Astrocyte (in vitro differentiated cells and primary cell): ENCODE measurements around the gene OTOG. TPM values are rescaled to one million over a fixed set of nuclear protein-coding genes. Genes with fewer than 3 reads are reported as not detected.

Source experiments
- DNase-seq: peaks from one replicate; pipeline ENCODE4 v3.0.0-alpha.2; 2010; ENCODE audit warnings: low read depth
- FAIRE-seq: peaks from 2 replicates; lab custom pipeline; 2011; peaks lifted over from hg19 to GRCh38; lab: Jason Lieb, UNC
- H2AFZ ChIP-seq: 2 replicates; pipeline ENCODE4 v1.6.0; 2012; ENCODE audit warnings: low read depth, low read length, inconsistent platforms
- H3K27ac ChIP-seq: 2 replicates; pipeline ENCODE4 v1.5.1; 2011; ENCODE audit warnings: low read depth, low read length, inconsistent platforms
- H3K27me3 ChIP-seq: 2 replicates; pipeline ENCODE4 v1.6.0; 2011; ENCODE audit warnings: low read length, inconsistent platforms; ENCODE audit not compliant: insufficient read depth
- H3K36me3 ChIP-seq: 2 replicates; pipeline ENCODE4 v1.5.1; 2011; ENCODE audit warnings: low read length, inconsistent platforms; ENCODE audit not compliant: insufficient read depth
- H3K4me1 ChIP-seq: 2 replicates; pipeline ENCODE4 v1.5.1; 2011; ENCODE audit warnings: low read length, inconsistent platforms; ENCODE audit not compliant: insufficient read depth
- H3K4me2 ChIP-seq: 2 replicates; pipeline ENCODE4 v1.6.0; 2012; ENCODE audit warnings: low read length, inconsistent platforms
- H3K4me3 ChIP-seq: 2 replicates; pipeline ENCODE4 v1.5.1; 2011; ENCODE audit warnings: low read depth, mild to moderate bottlenecking, low read length, inconsistent platforms; ENCODE audit not compliant: insufficient read depth
- H3K79me2 ChIP-seq: 2 replicates; pipeline ENCODE4 v1.6.0; 2012; ENCODE audit warnings: mild to moderate bottlenecking, low read length, inconsistent platforms; ENCODE audit not compliant: insufficient read depth
- H3K9ac ChIP-seq: 2 replicates; pipeline ENCODE4 v1.6.0; 2012; ENCODE audit warnings: mild to moderate bottlenecking, low read length, inconsistent platforms
- H3K9me3 ChIP-seq: 2 replicates; pipeline ENCODE4 v1.5.1; 2012; ENCODE audit warnings: low read depth, mild to moderate bottlenecking, low read length, inconsistent platforms; ENCODE audit not compliant: insufficient read depth
- H4K20me1 ChIP-seq: 2 replicates; pipeline ENCODE4 v1.6.0; 2012; ENCODE audit warnings: low read length, inconsistent platforms; ENCODE audit not compliant: insufficient read depth
- H3K27ac Mint-ChIP-seq: one replicate; pipeline ENCODE4 v1.8.0; 2021; ENCODE audit warnings: mild to moderate bottlenecking, mixed read lengths; ENCODE audit not compliant: unreplicated experiment
- H3K27me3 Mint-ChIP-seq: one replicate; pipeline ENCODE4 v1.8.0; 2021; ENCODE audit warnings: low read depth, mixed read lengths; ENCODE audit not compliant: unreplicated experiment
- H3K36me3 Mint-ChIP-seq: one replicate; pipeline ENCODE4 v1.8.0; 2021; ENCODE audit warnings: low read depth, mixed read lengths; ENCODE audit not compliant: unreplicated experiment
- H3K4me1 Mint-ChIP-seq: one replicate; pipeline ENCODE4 v1.8.0; 2021; ENCODE audit warnings: low read depth, mixed read lengths; ENCODE audit not compliant: unreplicated experiment
- H3K4me3 Mint-ChIP-seq: one replicate; pipeline ENCODE4 v1.8.0; 2021; ENCODE audit warnings: mild to moderate bottlenecking, moderate library complexity, mixed read lengths; ENCODE audit not compliant: unreplicated experiment
- H3K9me3 Mint-ChIP-seq: one replicate; pipeline ENCODE4 v1.8.0; 2021; ENCODE audit warnings: mild to moderate bottlenecking, mixed read lengths; ENCODE audit not compliant: unreplicated experiment
- CTCF ChIP-seq: IDR thresholded peaks from 2 replicates; pipeline ENCODE4 v1.5.1; 2011; ENCODE audit warnings: low read depth, mild to moderate bottlenecking, inconsistent platforms, low read length, moderate library complexity; ENCODE audit not compliant: insufficient read depth
- EZH2 ChIP-seq: IDR thresholded peaks from 2 replicates; pipeline ENCODE4 v1.6.1; 2012; ENCODE audit warnings: mild to moderate bottlenecking, low read length, inconsistent platforms; ENCODE audit not compliant: insufficient read depth
- total RNA-seq: library from RNA; stranded (reverse); gene quantifications from 2 replicates; pipeline ENCODE4 v1.2.1, GENCODE V29; 2021

OTOG gene
- total RNA-seq, 1 donor from 2014 or later = not detected

GRCh38 chr11:17637901-17638300 is 90.8 kb downstream of the OTOG start:
- no peak overlapping the region for H3K9ac ChIP-seq
- no peak for FAIRE-seq
- H3K27me3 ChIP-seq = no peaks in the 10 kb centered on the region
- no peaks in the 10 kb centered on the region for H3K79me2 ChIP-seq
- DNase-seq = no peak
- no peaks in the 10 kb centered on the region for H3K4me1 ChIP-seq
- Mint-ChIP-seq H3K36me3 (peaks cover 2% of the 10 kb centered on the region), H3K27me3 (peaks cover 14% of the 10 kb centered on the region), H3K9me3 (no peaks in the 10 kb centered on the region), H3K4me3 (no peak overlapping the region), H3K27ac (no peak overlapping the region), H3K4me1 (no peaks in the 10 kb centered on the region)
- TF ChIP-seq EZH2 = no peak
- TF ChIP-seq CTCF = no peak
- no peaks in the 10 kb centered on the region for H3K36me3 ChIP-seq
- H3K9me3 ChIP-seq = no peaks in the 10 kb centered on the region
- H3K4me3 ChIP-seq = no peak overlapping the region
- no peaks in the 10 kb centered on the region for H4K20me1 ChIP-seq
- no peak overlapping the region for H2AFZ ChIP-seq
- H3K4me2 ChIP-seq = no peak overlapping the region
- no peak overlapping the region for H3K27ac ChIP-seq

DNA sequence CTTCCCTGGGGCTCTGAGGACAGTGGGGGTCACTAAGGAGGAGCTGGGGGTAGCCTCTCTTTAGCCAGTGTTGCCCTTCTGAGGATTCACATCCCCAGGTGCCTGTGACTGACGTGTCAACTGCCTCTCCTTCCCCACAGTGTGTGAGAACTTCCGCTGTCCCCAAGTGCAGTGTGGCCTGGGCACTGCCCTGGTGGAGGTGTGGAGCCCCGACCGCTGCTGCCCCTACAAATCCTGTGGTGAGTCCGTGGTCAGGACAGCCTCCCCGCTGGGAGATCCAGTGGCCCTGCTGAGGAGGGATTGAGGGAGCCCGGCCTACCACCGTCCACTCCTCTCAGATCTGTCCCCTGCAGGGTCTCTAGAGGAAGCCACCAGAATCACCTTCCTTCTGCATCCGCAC is 91.3 kb downstream of the OTOG start:
- no peak overlapping the region for H3K4me3 Mint-ChIP-seq
- Histone ChIP-seq H3K27ac (no peak overlapping the region), H3K79me2 (no peaks in the 10 kb centered on the region), H3K9me3 (no peaks in the 10 kb centered on the region), H3K36me3 (no peaks in the 10 kb centered on the region), H2AFZ (no peak overlapping the region), H3K27me3 (no peaks in the 10 kb centered on the region), H3K9ac (no peak overlapping the region), H3K4me2 (no peak overlapping the region), H4K20me1 (no peaks in the 10 kb centered on the region), H3K4me3 (no peak overlapping the region), H3K4me1 (no peaks in the 10 kb centered on the region)
- no peak for FAIRE-seq
- H3K36me3 Mint-ChIP-seq = peaks cover 2% of the 10 kb centered on the region
- no peak overlapping the region for H3K27ac Mint-ChIP-seq
- TF ChIP-seq EZH2 (no peak), CTCF (no peak)
- peaks cover 14% of the 10 kb centered on the region for H3K27me3 Mint-ChIP-seq
- H3K9me3 Mint-ChIP-seq = no peaks in the 10 kb centered on the region
- no peak for DNase-seq
- no peaks in the 10 kb centered on the region for H3K4me1 Mint-ChIP-seq

DNA sequence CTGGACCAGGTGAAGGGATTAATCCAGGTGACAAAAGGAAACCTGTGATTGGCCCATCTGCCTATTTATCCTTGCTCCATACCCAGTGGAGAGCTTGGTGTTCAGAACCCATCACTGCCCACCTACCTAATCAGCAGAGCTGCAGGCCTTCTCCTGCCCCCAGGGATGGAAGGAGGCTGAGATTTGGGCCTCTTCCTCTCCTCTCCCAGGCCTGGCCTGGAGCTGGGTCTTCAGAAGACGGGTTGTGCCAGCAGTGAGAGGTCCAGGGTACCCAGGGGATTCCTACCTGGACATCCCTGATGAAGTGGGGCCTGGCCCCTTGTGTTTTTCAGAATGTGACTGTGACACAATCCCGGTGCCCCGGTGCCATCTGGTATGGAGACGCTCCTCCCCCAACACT is 92.0 kb downstream of the OTOG start:
- no peak overlapping the region for H2AFZ ChIP-seq
- Mint-ChIP-seq H3K36me3 (peaks cover 2% of the 10 kb centered on the region), H3K4me1 (no peaks in the 10 kb centered on the region), H3K27ac (no peak overlapping the region), H3K9me3 (no peaks in the 10 kb centered on the region), H3K27me3 (peaks cover 17% of the 10 kb centered on the region), H3K4me3 (no peak overlapping the region)
- H3K79me2 ChIP-seq = no peaks in the 10 kb centered on the region
- H3K4me2 ChIP-seq = no peak overlapping the region
- DNase-seq (no peak), FAIRE-seq (no peak)
- no peak overlapping the region for H3K27ac ChIP-seq
- H4K20me1 ChIP-seq = no peaks in the 10 kb centered on the region
- H3K9me3 ChIP-seq = no peaks in the 10 kb centered on the region
- no peaks in the 10 kb centered on the region for H3K36me3 ChIP-seq
- TF ChIP-seq CTCF = no peak
- TF ChIP-seq EZH2 = no peak
- no peak overlapping the region for H3K9ac ChIP-seq
- H3K27me3 ChIP-seq = no peaks in the 10 kb centered on the region
- no peaks in the 10 kb centered on the region for H3K4me1 ChIP-seq
- no peak overlapping the region for H3K4me3 ChIP-seq
